ENCODE data around the gene MXRA7.
"Not testable (repeated sequence)": the region's sequence is repeated elsewhere in the genome, so short reads cannot be mapped to it uniquely, and the experiment has no call there.

MXRA7 gene

DNA sequence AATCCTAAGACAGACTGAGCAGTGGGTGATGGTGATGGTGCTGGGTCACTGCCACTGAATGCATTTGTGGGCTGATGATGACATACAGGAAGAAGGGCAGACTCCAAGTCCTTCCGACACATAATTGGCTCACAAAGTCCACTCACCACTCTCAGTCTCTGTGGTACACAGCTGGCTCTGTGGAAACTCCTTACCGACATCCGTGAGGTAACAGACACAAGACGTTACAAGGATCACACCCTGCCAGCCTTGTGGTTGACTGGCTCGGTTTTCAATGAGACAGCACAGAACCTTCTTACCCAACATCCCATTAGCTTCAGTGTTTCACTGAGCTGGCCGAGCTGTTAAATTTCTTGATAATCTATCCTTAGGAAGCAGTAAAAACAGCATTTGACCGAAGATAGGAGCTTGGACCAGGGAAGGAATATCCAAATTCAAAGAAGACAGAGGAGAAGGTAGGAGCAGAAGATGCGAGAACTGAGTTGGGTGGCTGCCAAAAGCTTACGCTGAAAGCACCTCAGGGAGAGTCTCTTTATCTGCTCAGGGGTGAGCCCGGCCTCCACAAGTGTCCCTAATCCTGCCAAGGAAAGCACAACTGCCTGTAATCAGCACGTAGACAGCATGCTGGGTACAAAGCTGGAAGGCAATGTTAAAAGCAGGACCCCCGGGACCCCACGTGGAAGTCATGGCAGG is 5.5 kb upstream of the MXRA7 start:
- peak in 1 of 2 donors; percentile 52 for DNase-seq (ENCODE audit: low read depth in 2 of 2, low spot score in 1 of 2)

GRCh38 chr17:76715496-76715830 is 4.7 kb upstream of the MXRA7 start:
- DNase-seq (ENCODE audit: low read depth in 2 of 2, low spot score in 1 of 2): no peak

DNA sequence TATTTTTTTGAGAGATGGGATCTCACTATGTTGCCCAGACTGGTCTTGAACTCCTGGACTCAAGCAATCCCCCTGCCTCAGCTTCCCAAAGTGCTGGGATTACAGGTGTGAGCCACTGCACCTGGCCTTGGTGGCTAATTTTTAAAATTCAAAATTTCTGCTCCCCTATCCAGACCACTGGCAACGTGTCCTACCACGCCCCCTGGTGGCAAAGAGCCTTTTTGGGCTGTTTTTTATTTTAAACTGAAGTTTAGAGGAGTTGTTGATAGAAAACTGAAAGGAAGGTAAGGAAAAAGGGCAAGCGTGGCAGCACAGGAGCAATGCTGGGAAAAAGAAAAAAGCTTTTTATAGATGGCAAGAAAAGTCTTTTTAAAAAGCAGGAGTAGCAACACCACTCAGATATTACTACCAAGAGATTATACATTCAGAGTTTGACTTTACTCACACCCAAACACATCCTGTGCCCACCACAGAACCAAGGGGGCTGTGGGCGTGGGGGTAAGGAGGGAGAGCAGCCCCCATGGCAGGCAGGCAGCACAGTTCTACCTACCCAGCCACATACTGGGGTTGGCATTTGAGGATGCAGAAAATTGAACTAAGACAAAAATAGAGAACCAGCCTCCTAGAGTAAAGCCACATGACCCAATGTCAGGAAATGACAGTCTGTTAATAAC is 4.2 kb upstream of the MXRA7 start:
- peak; percentile 66 to 79 for DNase-seq (ENCODE audit: low read depth in 2 of 2, low spot score in 1 of 2)

DNA sequence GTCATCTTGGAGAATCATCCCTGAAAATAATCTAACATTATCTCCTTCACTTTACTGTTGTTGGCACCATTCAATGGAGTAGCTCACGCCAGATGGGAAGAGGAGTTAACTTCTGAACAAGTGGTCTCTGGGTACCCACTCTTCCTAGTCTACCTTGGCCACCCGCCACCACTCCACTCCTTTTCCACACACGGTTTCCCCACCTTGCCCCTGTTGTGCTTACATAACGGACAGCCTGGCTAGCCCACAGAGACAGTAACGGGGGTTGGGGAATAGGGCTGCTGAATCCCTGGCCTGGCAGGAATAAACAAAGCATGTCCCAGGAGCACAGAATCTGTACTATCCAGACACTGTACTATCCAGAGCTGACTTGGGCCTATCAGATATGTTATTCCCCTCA is 3.6 kb upstream of the MXRA7 start:
- no peak for DNase-seq (ENCODE audit: low read depth in 2 of 2, low spot score in 1 of 2)

DNA sequence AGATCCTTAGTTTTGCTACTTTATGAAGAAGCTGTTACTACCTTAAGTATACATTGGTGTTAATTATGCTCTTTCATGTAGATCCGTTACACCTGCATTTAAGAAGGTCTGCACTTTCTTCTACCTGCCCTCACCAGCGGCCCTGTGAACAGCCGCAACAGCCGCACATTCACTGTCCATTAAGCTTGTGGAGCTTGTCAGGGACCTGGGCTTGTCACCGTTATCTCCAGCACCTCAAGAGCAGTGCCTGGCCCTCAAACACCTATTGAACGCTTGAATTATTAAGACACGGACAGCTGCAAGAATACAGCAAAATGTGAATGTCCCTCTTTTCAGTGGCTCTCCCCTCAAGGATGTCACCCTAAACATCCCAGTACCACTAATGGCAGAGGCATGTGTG is 3.0 kb upstream of the MXRA7 start:
- no peak for DNase-seq (ENCODE audit: low read depth in 2 of 2, low spot score in 1 of 2)

GRCh38 chr17:76712321-76712720 is 1.6 kb upstream of the MXRA7 start:
- not testable (repeated sequence) for DNase-seq (ENCODE audit: low read depth in 2 of 2, low spot score in 1 of 2)

- DNase-seq (ENCODE audit: low read depth in 2 of 2, low spot score in 1 of 2): not testable (repeated sequence)
These were observed 558 bp downstream of the MXRA7 start for GRCh38 chr17:76709951-76710862.

GRCh38 chr17:76709077-76709950 is 1.5 kb downstream of the MXRA7 start:
- DNase-seq (ENCODE audit: low read depth in 2 of 2, low spot score in 1 of 2): no peak

- DNase-seq (ENCODE audit: low read depth in 2 of 2, low spot score in 1 of 2): no peak
These were observed 2.6 kb downstream of the MXRA7 start for GRCh38 chr17:76707985-76708807.

GRCh38 chr17:76706817-76707216 is 3.9 kb downstream of the MXRA7 start:
- DNase-seq (ENCODE audit: low read depth in 2 of 2, low spot score in 1 of 2): no peak

- DNase-seq (ENCODE audit: low read depth in 2 of 2, low spot score in 1 of 2): no peak
These were observed 6.0 kb downstream of the MXRA7 start for GRCh38 chr17:76704805-76705204.

DNA sequence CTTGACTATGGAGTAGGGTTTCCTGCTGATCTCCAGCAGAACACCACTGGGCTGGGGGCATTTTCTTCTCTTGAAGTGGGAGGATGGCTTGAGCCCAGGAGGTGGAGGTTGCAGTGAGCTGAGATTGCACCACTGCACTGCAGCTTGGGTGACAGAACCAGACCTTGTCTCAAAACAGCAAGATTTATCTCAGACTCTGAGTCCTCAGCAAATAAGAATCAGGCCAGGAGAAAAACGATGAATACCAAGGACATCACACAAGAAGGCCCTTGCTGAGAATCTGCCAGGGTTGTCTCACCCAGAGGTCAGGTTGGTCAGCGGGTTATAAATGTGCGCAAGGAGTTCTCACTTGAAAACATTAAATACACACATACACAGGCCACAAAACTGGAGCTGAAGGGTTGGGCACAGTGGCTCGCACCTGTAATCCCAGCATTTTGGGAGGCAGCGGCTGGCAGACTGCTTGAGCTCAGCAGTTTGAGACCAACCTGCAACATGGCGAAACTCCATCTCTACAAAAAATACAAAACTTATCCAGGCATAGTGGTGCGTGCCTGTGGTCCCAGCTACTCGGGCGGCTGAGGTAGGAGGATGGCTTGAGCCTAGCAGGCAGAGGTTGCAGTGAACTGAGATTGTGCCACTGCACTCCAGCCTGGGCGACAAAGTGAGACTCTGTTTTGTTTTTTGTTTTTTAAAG is 7.7 kb downstream of the MXRA7 start:
- DNase-seq (ENCODE audit: low read depth in 2 of 2, low spot score in 1 of 2): no peak

DNA sequence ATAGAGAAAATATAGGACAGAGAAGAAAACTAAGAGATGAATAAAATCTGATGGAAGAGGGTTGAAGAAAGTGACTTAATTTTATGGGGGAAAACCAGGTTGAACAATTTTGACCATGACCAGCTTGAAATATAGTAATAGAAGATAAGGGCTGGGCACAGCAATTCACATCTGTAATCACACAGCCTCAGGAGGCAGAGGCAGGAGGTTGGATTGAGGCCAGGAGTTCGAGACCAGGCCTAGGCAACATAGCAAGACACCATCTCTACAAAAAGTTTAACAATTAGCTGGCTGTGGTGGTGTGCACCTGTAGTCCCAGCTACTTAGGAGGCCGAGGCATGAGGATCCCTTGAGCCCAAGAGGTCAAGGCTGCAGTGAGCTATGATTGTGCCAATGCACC is 8.7 kb downstream of the MXRA7 start:
- no peak for DNase-seq (ENCODE audit: low read depth in 2 of 2, low spot score in 1 of 2)

- DNase-seq (ENCODE audit: low read depth in 2 of 2, low spot score in 1 of 2): no peak
These were observed 9.2 kb downstream of the MXRA7 start for GRCh38 chr17:76701471-76701967.

DNA sequence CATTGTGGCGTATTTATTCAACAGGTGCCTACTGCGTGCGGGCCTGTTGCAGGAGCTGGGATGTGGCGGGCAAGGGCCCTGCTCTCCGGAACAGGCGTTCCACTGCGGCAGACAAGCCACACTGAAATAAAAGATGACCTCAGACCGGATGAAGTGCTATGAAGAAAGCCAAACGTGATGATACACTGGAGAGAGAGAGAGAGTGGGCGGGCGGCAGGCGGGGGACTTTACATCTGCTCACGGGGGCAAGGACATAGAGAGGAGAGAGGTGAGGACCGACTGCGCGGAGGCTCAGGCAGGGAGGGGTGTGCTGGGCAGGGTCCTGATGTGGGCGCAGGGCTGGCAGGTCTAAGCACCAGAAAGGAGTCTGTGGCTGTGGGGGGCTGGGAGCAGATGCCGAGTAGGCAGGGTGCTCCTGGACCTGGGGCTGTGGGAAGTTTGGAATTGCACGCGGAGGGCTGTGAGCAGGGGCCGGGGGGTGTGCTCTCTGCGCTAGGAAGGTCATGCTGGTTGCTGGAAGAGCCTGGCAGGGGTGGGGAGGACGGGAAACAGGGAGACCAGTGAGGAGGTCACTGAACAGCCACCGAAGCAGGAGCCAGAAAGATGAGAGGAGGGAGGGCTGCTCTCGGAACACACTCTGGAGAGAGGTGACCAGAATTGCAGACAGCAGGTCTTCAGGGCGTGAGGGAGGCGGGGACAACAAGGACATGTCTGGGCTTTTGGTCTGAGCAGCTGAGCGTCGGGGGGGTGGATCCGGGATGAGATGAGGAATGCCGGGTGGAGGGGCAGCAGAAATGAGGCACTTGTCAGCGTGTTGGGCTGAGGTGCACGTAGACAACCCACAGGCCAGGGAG is 9.9 kb downstream of the MXRA7 start:
- DNase-seq (ENCODE audit: low read depth in 2 of 2, low spot score in 1 of 2): no peak

DNA sequence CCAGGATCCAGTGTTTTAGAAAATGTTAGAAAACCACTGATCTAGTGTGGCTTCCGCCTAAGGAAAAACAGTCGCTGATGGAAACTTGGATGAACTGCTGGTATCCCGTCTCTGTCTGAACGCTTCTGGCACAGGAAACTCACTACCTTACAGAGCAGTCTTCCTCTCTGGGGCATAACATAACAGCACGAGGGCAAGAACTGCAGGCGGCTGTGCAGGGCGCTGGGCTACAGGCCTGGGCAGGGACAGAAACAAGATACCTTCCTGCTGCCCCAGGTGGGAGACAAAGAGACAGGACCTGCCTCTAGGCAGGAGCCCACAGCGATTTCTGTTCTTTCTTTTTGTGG is 10.5 kb downstream of the MXRA7 start:
- no peak for DNase-seq (ENCODE audit: low read depth in 2 of 2, low spot score in 1 of 2)

DNA sequence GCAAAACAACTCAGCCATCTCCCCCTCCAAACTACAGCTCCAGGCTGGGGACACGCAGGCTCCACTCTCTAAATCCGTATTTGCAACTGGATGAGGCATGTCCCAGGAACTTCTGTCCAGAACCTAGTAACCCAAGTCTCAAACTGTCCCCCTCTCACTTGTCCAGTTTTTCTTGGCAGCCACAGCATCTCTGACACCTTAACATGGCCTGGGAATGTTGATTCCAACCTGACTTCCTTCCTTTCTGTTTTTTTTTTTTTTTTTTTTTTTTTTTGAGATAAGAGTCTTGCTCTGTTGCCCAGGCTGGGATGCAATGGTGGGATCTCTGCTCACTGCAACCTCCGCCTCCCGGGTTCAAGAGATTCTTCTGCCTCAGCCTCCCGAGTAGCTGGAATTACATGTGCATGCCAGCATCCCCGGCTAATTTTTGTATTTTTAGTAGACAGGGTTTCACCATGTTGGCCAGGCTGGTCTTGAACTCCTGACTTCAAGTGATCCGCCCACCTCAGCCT is 12.2 kb downstream of the MXRA7 start:
- DNase-seq (ENCODE audit: low read depth in 2 of 2, low spot score in 1 of 2): not testable (repeated sequence)

DNA sequence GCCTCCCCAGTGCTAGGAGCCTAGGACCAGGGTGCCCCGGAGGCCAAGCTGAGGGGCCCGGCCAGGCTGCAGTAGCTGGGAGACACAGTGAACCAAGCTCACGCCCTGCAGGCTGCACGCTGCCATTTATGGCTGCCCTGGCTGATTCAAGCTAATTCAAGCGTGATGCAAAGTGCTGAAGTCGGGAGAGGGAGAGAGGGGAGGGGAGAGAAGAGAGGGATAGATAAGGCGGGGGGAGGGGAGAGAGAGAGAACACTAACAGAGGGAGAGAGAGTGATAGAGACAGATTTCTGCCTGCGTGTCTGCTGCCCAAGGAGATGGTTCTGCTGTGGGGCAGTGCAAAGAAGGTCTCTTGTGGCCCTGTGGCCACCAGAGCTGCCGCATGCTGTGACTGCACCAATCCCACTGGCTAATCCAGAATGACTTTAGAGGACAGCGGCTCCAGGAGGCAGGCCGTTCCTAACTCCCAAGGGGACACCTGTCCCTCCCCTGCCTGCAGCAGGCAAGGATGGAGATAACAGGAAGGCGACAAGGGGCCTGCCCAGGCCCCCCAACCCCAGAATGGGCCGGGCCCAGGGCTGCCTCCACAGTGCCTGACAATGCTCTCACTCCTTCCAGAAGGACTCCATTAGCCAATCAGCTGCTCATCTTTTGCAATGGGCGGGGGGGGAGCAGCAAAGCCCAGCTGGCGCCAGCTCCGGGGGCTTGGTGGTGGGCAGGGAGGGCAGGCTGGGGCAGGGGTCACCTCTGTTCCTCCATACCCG is 12.9 kb downstream of the MXRA7 start:
- DNase-seq (ENCODE audit: low read depth in 2 of 2, low spot score in 1 of 2): no peak

Data from stimulated activated CD8-positive, alpha-beta memory T cell treated with anti-CD3 and anti-CD28 coated beads, Interleukin-4, amount 100 ng/mL, for 1 hour (primary cell).